GOT3 (cell line): Measurements from ENCODE around the gene C1QTNF1.

Experiments used
- DNase-seq: peaks from one replicate; lab custom pipeline; 2025; ENCODE audit warnings: mixed read lengths; lab: John Stamatoyannopoulos, UW

Gene C1QTNF1

GRCh38 chr17:79023886-79024771 lies at the start of gene C1QTNF1:
Gene C1QTNF1 (plus strand): TSS chr17:79024169. CDS start chr17:79043969, 19,800 bp downstream.
- DNase-seq: no peak

- DNase-seq: no peak
Measured at GRCh38 chr17:78974635-78975591, 49.1 kb upstream of the C1QTNF1 start.

- DNase-seq: no peak
Measured at GRCh38 chr17:78976907-78977680, 46.9 kb upstream of the C1QTNF1 start.

- no peak for DNase-seq
Measured at GRCh38 chr17:78977681-78977943, 46.4 kb upstream of the C1QTNF1 start.

GRCh38 chr17:78977997-78978973 lies 45.7 kb upstream of the C1QTNF1 start:
- DNase-seq: no peak

GRCh38 chr17:78979780-78980623 lies 44.0 kb upstream of the C1QTNF1 start, which contains the start of gene LGALS3BP:
Gene LGALS3BP (minus strand): TSS chr17:78979923. CDS start chr17:78977191, 2,732 bp downstream.
- DNase-seq: peak; percentile 69

- no peak for DNase-seq
Measured at GRCh38 chr17:78980624-78980972, 43.4 kb upstream of the C1QTNF1 start.

GRCh38 chr17:78981010-78981888 lies 42.7 kb upstream of the C1QTNF1 start:
- no peak for DNase-seq

- DNase-seq: no peak
Measured at GRCh38 chr17:78985395-78985794, 38.6 kb upstream of the C1QTNF1 start.

GRCh38 chr17:78986048-78986648 lies 37.8 kb upstream of the C1QTNF1 start:
- no peak for DNase-seq

- no peak for DNase-seq
Measured at GRCh38 chr17:78986649-78987328, 37.2 kb upstream of the C1QTNF1 start.

- no peak for DNase-seq
Measured at GRCh38 chr17:78988152-78988551, 35.8 kb upstream of the C1QTNF1 start.

GRCh38 chr17:78990349-78991016 lies 33.5 kb upstream of the C1QTNF1 start:
- DNase-seq: no peak

GRCh38 chr17:78991017-78991738 lies 32.8 kb upstream of the C1QTNF1 start:
- DNase-seq: no peak

- no peak for DNase-seq
Measured at GRCh38 chr17:78991906-78992532, 31.9 kb upstream of the C1QTNF1 start.

GRCh38 chr17:78992542-78993212 lies 31.3 kb upstream of the C1QTNF1 start:
- DNase-seq: no peak
